Effector memory CD4-positive, alpha-beta T cell (primary cell): Measurements from ENCODE around the gene CCER1.

Experiments used
- DNase-seq, 3 donors: peaks; one replicate each; pipeline ENCODE4 v3.0.0-alpha.2; 2020
- H3K27ac ChIP-seq: 2 replicates; pipeline ENCODE4 v1.7.0; 2013; ENCODE audit warnings: mild to moderate bottlenecking, low read length, moderate library complexity; ENCODE audit not compliant: insufficient read depth, poor library complexity, severe bottlenecking
- H3K27me3 ChIP-seq: replicated peaks from 2 replicates; pipeline ENCODE4 v1.7.0; 2013; ENCODE audit warnings: mild to moderate bottlenecking, low read length; ENCODE audit not compliant: insufficient read depth, control insufficient read depth, poor library complexity, severe bottlenecking
- H3K36me3 ChIP-seq: 2 replicates; pipeline ENCODE4 v1.7.0; 2013; ENCODE audit warnings: mild to moderate bottlenecking, low read length, moderate library complexity; ENCODE audit not compliant: control insufficient read depth, insufficient read depth
- H3K4me1 ChIP-seq: 2 replicates; pipeline ENCODE4 v1.7.0; 2013; ENCODE audit warnings: low read length, mild to moderate bottlenecking; ENCODE audit not compliant: control insufficient read depth, insufficient read depth, poor library complexity, severe bottlenecking
- H3K4me3 ChIP-seq: 2 replicates; pipeline ENCODE4 v1.7.0; 2013; ENCODE audit warnings: low read length, low read depth, mild to moderate bottlenecking; ENCODE audit not compliant: insufficient read depth, poor library complexity, severe bottlenecking
- H3K9me3 ChIP-seq: 2 replicates; pipeline ENCODE4 v1.7.0; 2013; ENCODE audit warnings: mild to moderate bottlenecking, low read length, moderate library complexity; ENCODE audit not compliant: control insufficient read depth
- total RNA-seq, 3 donors: gene quantifications; one replicate each; lab custom pipeline; 2026; lab: John Stamatoyannopoulos, UW

CCER1 gene, protein sequence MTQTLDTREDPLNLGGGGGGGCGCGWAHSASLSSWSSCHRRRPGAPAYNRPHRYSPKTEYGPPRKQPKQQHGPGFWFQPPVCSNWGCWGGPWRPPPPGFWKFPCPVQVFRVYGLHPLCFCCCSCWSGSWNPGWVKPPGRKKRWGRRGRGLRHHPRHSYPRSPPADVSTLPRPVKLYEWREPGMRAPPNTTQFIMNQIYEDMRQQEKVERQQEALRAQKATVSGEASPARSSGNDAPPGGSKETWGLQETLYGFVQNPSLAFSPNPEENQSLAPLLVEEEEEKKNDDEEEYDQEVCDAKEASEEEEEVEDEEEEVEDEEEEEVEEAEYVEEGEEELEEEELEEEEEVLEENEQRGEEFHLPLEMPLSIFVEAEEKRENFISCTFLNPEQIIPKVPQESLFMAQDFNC
- 0 reads per million in 3 donors for total RNA-seq

- Histone ChIP-seq H3K27ac (no peak within 1 kb of the TSS), H3K27me3 (no peaks in the 10 kb centered on the region), H3K9me3 (no peaks in the 10 kb centered on the region), H3K4me3 (no peak within 1 kb of the TSS), H3K36me3 (no peaks in the 10 kb centered on the region), H3K4me1 (no peaks in the 10 kb centered on the region)
- no peak for DNase-seq
Measured at GRCh38 chr12:90954921-90955320, at the start of gene CCER1. CCER1 (minus strand) TSS chr12:90955176; CDS start chr12:90954742, 434 bp downstream.

- no peak for DNase-seq
- no peak overlapping the region for H3K4me3 ChIP-seq
- H3K27me3 ChIP-seq, result no peaks in the 10 kb centered on the region
- H3K4me1 ChIP-seq, result no peaks in the 10 kb centered on the region
- no peaks in the 10 kb centered on the region for H3K9me3 ChIP-seq
- no peaks in the 10 kb centered on the region for H3K36me3 ChIP-seq
- no peak overlapping the region for H3K27ac ChIP-seq
Measured at GRCh38 chr12:91003737-91004136, 48.8 kb upstream of the CCER1 start.

DNA sequence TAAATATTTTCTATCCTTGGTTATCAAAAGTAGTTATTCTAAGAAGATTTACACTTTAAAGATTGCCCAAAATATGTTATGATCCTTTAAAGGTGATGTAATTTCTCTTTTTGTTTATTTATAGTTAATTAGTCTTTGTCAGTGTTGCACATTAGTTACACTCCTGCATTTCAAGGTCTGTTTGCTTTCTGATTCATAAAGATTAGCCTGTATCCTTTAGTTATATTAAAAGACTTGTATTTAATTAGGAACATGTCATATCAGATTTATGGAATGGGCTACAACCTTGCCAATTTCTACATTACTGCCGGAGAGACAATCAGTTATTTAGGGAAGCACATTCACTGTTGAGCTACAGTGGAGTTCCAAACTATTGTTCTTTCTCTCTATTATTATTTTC, 46.3 kb upstream of the CCER1 start:
- Histone ChIP-seq H3K36me3 (no peaks in the 10 kb centered on the region), H3K4me1 (no peaks in the 10 kb centered on the region), H3K27ac (no peak overlapping the region), H3K9me3 (no peaks in the 10 kb centered on the region), H3K27me3 (no peaks in the 10 kb centered on the region), H3K4me3 (no peak overlapping the region)
- DNase-seq, result no peak

- no peak for DNase-seq
- no peaks in the 10 kb centered on the region for H3K9me3 ChIP-seq
- no peaks in the 10 kb centered on the region for H3K36me3 ChIP-seq
- H3K4me1 ChIP-seq, result no peaks in the 10 kb centered on the region
- no peak overlapping the region for H3K27ac ChIP-seq
- no peak overlapping the region for H3K4me3 ChIP-seq
- no peaks in the 10 kb centered on the region for H3K27me3 ChIP-seq
Measured at GRCh38 chr12:90999966-91000365, 45.0 kb upstream of the CCER1 start.

DNA sequence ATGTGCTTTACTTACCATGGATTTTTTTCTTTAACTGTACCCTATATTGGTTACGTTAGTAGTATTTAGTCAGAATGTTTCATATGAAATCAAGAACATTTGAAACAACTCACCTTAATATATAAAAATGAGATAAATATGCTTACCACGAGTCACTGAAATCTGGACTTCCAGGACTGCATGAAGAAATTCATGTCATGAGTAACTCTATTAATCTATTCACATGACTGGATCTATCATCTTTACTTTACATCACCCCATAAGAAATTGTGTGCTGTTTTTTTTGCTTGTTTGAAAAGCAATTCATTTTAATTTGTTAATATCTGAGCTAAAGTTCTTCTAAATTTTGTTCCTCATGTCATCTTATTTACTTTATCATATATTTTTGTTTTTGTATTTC, 44.6 kb upstream of the CCER1 start:
- Histone ChIP-seq H3K27ac (no peak overlapping the region), H3K4me1 (no peaks in the 10 kb centered on the region), H3K9me3 (no peaks in the 10 kb centered on the region), H3K4me3 (no peak overlapping the region), H3K27me3 (no peaks in the 10 kb centered on the region), H3K36me3 (no peaks in the 10 kb centered on the region)
- DNase-seq, result no peak

- no peaks in the 10 kb centered on the region for H3K36me3 ChIP-seq
- no peak for DNase-seq
- no peaks in the 10 kb centered on the region for H3K27me3 ChIP-seq
- H3K9me3 ChIP-seq, result no peaks in the 10 kb centered on the region
- H3K4me3 ChIP-seq, result no peak overlapping the region
- no peaks in the 10 kb centered on the region for H3K4me1 ChIP-seq
- H3K27ac ChIP-seq, result no peak overlapping the region
Measured at GRCh38 chr12:90995010-90995409, 40.0 kb upstream of the CCER1 start.

DNA sequence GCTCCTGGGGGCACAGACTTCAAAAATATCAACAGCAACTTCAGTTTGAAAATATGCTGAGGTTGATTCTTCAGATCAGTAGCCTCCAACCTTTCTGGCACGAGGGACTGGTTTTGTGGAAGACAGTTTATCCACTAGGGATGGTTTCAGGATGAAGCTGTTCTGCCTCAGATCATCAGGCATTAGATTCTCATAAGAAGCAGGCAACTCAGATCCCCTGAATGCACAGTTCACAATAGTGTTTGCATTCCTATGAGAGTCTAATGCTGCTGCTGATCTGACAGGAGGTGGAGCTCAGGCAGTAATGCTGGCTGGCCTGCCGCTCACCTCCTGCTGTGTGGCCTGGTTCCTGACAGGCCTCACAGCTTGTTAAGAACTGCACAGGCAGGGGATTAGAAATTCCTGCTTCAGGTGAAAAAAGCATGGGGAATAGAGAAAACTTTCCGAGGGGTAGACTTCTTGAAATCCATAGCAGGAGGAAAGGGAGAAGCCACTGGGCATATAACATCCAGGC, 37.0 kb upstream of the CCER1 start:
- Histone ChIP-seq H3K4me1 (no peaks in the 10 kb centered on the region), H3K27ac (no peak overlapping the region), H3K9me3 (no peaks in the 10 kb centered on the region), H3K4me3 (no peak overlapping the region), H3K27me3 (no peaks in the 10 kb centered on the region), H3K36me3 (no peaks in the 10 kb centered on the region)
- no peak for DNase-seq

DNA sequence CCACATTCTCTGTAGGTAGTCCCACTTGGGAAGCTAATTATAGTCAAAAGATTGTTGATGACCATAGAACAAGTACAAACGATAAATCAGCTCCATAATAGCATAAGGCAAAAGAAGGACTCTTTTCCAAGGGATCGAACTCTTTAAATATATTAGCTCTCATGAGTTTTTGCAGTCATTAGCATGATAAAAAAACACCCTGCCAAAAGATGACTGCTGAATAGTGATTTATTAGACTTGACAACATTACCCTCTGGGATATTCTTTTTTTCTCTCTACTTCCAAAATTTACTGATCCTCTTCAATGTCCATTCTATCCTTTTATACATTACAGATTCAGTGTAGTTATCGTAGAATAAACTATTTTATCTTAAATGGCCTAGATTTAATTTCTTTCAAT, 35.6 kb upstream of the CCER1 start:
- Histone ChIP-seq H3K4me1 (no peaks in the 10 kb centered on the region), H3K27me3 (no peaks in the 10 kb centered on the region), H3K4me3 (no peak overlapping the region), H3K9me3 (no peaks in the 10 kb centered on the region), H3K36me3 (no peaks in the 10 kb centered on the region), H3K27ac (no peak overlapping the region)
- no peak for DNase-seq

- no peak overlapping the region for H3K4me3 ChIP-seq
- no peaks in the 10 kb centered on the region for H3K4me1 ChIP-seq
- H3K27ac ChIP-seq, result no peak overlapping the region
- H3K9me3 ChIP-seq, result no peaks in the 10 kb centered on the region
- no peaks in the 10 kb centered on the region for H3K36me3 ChIP-seq
- no peak for DNase-seq
- H3K27me3 ChIP-seq, result no peaks in the 10 kb centered on the region
Measured at GRCh38 chr12:90989686-90990111, 34.7 kb upstream of the CCER1 start.

DNA sequence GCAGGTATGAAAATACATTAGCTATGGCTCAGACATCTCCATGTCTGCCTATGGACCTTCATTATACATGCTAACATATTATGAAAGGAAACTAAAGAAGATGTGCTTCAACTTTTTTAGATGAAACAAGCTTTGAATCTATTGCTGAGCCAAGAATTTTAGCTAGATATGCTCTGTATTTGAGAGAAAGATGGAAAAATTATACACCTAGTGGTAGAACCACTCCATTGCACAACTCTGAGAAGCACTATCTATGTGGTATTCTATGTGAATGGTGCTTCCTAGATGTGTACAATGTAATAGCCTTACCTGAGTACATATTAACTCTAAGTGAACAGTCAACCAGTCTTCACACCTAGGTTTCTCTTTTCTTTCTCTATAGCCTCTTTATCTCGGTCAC, 32.5 kb upstream of the CCER1 start:
- Histone ChIP-seq H3K27ac (no peak overlapping the region), H3K9me3 (no peaks in the 10 kb centered on the region), H3K36me3 (no peaks in the 10 kb centered on the region), H3K4me3 (no peak overlapping the region), H3K4me1 (no peaks in the 10 kb centered on the region), H3K27me3 (no peaks in the 10 kb centered on the region)
- DNase-seq, result no peak
